HEK293 (cell line): Measurements from ENCODE around the gene SERPINB8.

ENCODE experiments used
- BCL11B ChIP-seq: fragments of 450-650 bp; formaldehyde crosslinking; IDR thresholded peaks from 2 replicates; pipeline ENCODE4 v1.5.1; 2016; ENCODE audit warnings: low read depth, missing biosample characterization, missing genetic modification characterization
- FEZF1 ChIP-seq: fragments of 450-650 bp; formaldehyde crosslinking; IDR thresholded peaks from 2 replicates; pipeline ENCODE4 v1.5.1; 2016; ENCODE audit warnings: missing biosample characterization, missing genetic modification characterization
- HOXC10 ChIP-seq: sonication (generic); formaldehyde crosslinking; IDR thresholded peaks from 2 replicates; pipeline ENCODE4 v1.8.1; 2023; ENCODE audit warnings: mild to moderate bottlenecking, missing genetic modification reagents
- KLF16 ChIP-seq: fragments of 450-650 bp; formaldehyde crosslinking; IDR thresholded peaks from 2 replicates; pipeline ENCODE4 v1.5.1; 2017; ENCODE audit warnings: missing biosample characterization, missing genetic modification characterization
- PRDM10 ChIP-seq: fragments of 450-650 bp; formaldehyde crosslinking; IDR thresholded peaks from 2 replicates; pipeline ENCODE4 v1.5.1; 2016; ENCODE audit warnings: missing biosample characterization, missing genetic modification characterization
- PRDM6 ChIP-seq: fragments of 450-650 bp; formaldehyde crosslinking; IDR thresholded peaks from 2 replicates; pipeline ENCODE4 v1.5.1; 2017; ENCODE audit warnings: missing biosample characterization, missing genetic modification characterization
- RBAK ChIP-seq: fragments of 450-650 bp; formaldehyde crosslinking; IDR thresholded peaks from 2 replicates; pipeline ENCODE4 v1.5.1; 2016; ENCODE audit warnings: missing biosample characterization, missing genetic modification characterization
- SETDB1 ChIP-seq: IDR thresholded peaks from one replicate; pipeline ENCODE4 v1.6.1; 2017; ENCODE audit warnings: mild to moderate bottlenecking, low read length, moderate library complexity, mixed read lengths; ENCODE audit not compliant: insufficient read length
- TCF7L2 ChIP-seq: IDR thresholded peaks from 2 replicates; pipeline ENCODE4 v1.6.1; 2011; ENCODE audit warnings: low read depth, mild to moderate bottlenecking, inconsistent platforms, low read length, moderate library complexity, borderline replicate concordance
- WT1 ChIP-seq: fragments of 450-650 bp; formaldehyde crosslinking; IDR thresholded peaks from 2 replicates; pipeline ENCODE4 v1.5.1; 2016; ENCODE audit warnings: missing biosample characterization, missing genetic modification characterization
- ZBTB11 ChIP-seq: fragments of 450-650 bp; formaldehyde crosslinking; conservative IDR thresholded peaks from 2 replicates; pipeline ENCODE4 v1.5.1; 2016; ENCODE audit warnings: low read depth, missing biosample characterization, missing genetic modification characterization
- ZBTB21 ChIP-seq: fragments of 450-650 bp; formaldehyde crosslinking; IDR thresholded peaks from 2 replicates; pipeline ENCODE4 v1.5.1; 2017; ENCODE audit warnings: missing biosample characterization, missing genetic modification characterization
- ZBTB49 ChIP-seq: fragments of 450-650 bp; formaldehyde crosslinking; IDR thresholded peaks from 2 replicates; pipeline ENCODE4 v1.5.1; 2016; ENCODE audit warnings: missing biosample characterization, missing genetic modification characterization, low read depth
- ZIC2 ChIP-seq: fragments of 450-650 bp; formaldehyde crosslinking; IDR thresholded peaks from 2 replicates; pipeline ENCODE4 v1.5.1; 2016; ENCODE audit warnings: missing biosample characterization, missing genetic modification characterization
- ZNF132 ChIP-seq: fragments of 450-650 bp; formaldehyde crosslinking; IDR thresholded peaks from 2 replicates; pipeline ENCODE4 v1.5.1; 2017; ENCODE audit warnings: missing biosample characterization, missing genetic modification characterization, borderline replicate concordance
- ZNF155 ChIP-seq: fragments of 450-650 bp; formaldehyde crosslinking; IDR thresholded peaks from 2 replicates; pipeline ENCODE4 v1.5.1; 2016; ENCODE audit warnings: missing biosample characterization, missing genetic modification characterization
- ZNF214 ChIP-seq: fragments of 450-650 bp; formaldehyde crosslinking; IDR thresholded peaks from 2 replicates; pipeline ENCODE4 v1.5.1; 2017; ENCODE audit warnings: missing biosample characterization, mild to moderate bottlenecking, missing genetic modification characterization, borderline replicate concordance
- ZNF23 ChIP-seq: fragments of 450-650 bp; formaldehyde crosslinking; IDR thresholded peaks from 2 replicates; pipeline ENCODE4 v1.5.1; 2016; ENCODE audit warnings: missing biosample characterization, missing genetic modification characterization, borderline replicate concordance
- ZNF335 ChIP-seq: fragments of 450-650 bp; formaldehyde crosslinking; conservative IDR thresholded peaks from 2 replicates; pipeline ENCODE4 v1.5.1; 2016; ENCODE audit warnings: missing biosample characterization, missing genetic modification characterization
- ZNF341 ChIP-seq: fragments of 450-650 bp; formaldehyde crosslinking; IDR thresholded peaks from 2 replicates; pipeline ENCODE4; 2016; ENCODE audit warnings: low read depth, missing biosample characterization, missing genetic modification characterization
- ZNF416 ChIP-seq: fragments of 450-650 bp; formaldehyde crosslinking; IDR thresholded peaks from 2 replicates; pipeline ENCODE4 v1.5.1; 2016; ENCODE audit warnings: missing biosample characterization, missing genetic modification characterization
- ZNF488 ChIP-seq: fragments of 450-650 bp; formaldehyde crosslinking; IDR thresholded peaks from 2 replicates; pipeline ENCODE4 v1.5.1; 2016; ENCODE audit warnings: missing biosample characterization, missing genetic modification characterization
- ZNF501 ChIP-seq: fragments of 450-650 bp; formaldehyde crosslinking; IDR thresholded peaks from 2 replicates; pipeline ENCODE4 v1.5.1; 2016; ENCODE audit warnings: missing biosample characterization, missing genetic modification characterization
- ZNF747 ChIP-seq: fragments of 450-650 bp; formaldehyde crosslinking; IDR thresholded peaks from 2 replicates; pipeline ENCODE4 v1.5.1; 2016; ENCODE audit warnings: missing biosample characterization, missing genetic modification characterization
- ZNF76 ChIP-seq: fragments of 450-650 bp; formaldehyde crosslinking; IDR thresholded peaks from 2 replicates; pipeline ENCODE4; 2016; ENCODE audit warnings: low read depth, missing biosample characterization, missing genetic modification characterization, borderline replicate concordance
- ZNF777 ChIP-seq: fragments of 450-650 bp; formaldehyde crosslinking; IDR thresholded peaks from 2 replicates; pipeline ENCODE4 v1.5.1; 2017; ENCODE audit warnings: missing biosample characterization, missing genetic modification characterization, borderline replicate concordance
- ZNF785 ChIP-seq: fragments of 450-650 bp; formaldehyde crosslinking; IDR thresholded peaks from 2 replicates; pipeline ENCODE4 v1.5.1; 2016; ENCODE audit warnings: missing biosample characterization, missing genetic modification characterization
- ZNF792 ChIP-seq: fragments of 450-650 bp; formaldehyde crosslinking; IDR thresholded peaks from 2 replicates; pipeline ENCODE4 v1.5.1; 2016; ENCODE audit warnings: missing biosample characterization, missing genetic modification characterization

Gene SERPINB8

GRCh38 chr18:63969942-63970808 is at the start of gene SERPINB8 (continued):
- no peak for TF ChIP-seq PRDM6 (tag by site-specific recombination)
- TF ChIP-seq BCL11B (tag by site-specific recombination) = no peak
- TF ChIP-seq ZNF747 (tag by site-specific recombination) = no peak
- no peak for TF ChIP-seq ZNF214
- TF ChIP-seq ZNF488 = no peak
- TF ChIP-seq HOXC10 (CRISPR knock-in tag) = no peak
- peak; percentile 60 for TF ChIP-seq ZBTB11 (tag by site-specific recombination)
- TF ChIP-seq TCF7L2 = no peak
- TF ChIP-seq ZNF792 (tag by site-specific recombination) = no peak
- peak; percentile 79 for TF ChIP-seq ZIC2 (tag by site-specific recombination)
- TF ChIP-seq ZBTB49 (tag by site-specific recombination) = no peak
- TF ChIP-seq ZNF132 = no peak
- no peak for TF ChIP-seq ZNF785
- TF ChIP-seq PRDM10 (tag by site-specific recombination) = peak; percentile 91
- TF ChIP-seq KLF16 (tag by site-specific recombination) = peak; percentile 41; the same call in 1 of the 2 replicates
- TF ChIP-seq RBAK (tag by site-specific recombination) = no peak
- TF ChIP-seq ZNF76 (tag by site-specific recombination) = peak; percentile 26; the same call in 1 of the 2 replicates
- TF ChIP-seq ZNF416 (tag by site-specific recombination) = no peak
- no peak for TF ChIP-seq SETDB1
- TF ChIP-seq ZNF23 (tag by site-specific recombination) = no peak
- peak; percentile 79 for TF ChIP-seq WT1
- no peak for TF ChIP-seq ZNF155 (tag by site-specific recombination)
- TF ChIP-seq ZNF501 (tag by site-specific recombination) = peak; percentile 78; the same call in 1 of the 2 replicates
- peak; percentile 95 for TF ChIP-seq ZNF335 (tag by site-specific recombination)
- peak; percentile 94 for TF ChIP-seq ZNF341
- peak; percentile 65 for TF ChIP-seq ZBTB21 (tag by site-specific recombination)
- TF ChIP-seq FEZF1 (tag by site-specific recombination) = no peak
- TF ChIP-seq ZNF777 (tag by site-specific recombination) = peak; percentile 61; the same call in 1 of the 2 replicates
